Fibroblast of villous mesenchyme (primary cell): ENCODE data around the gene TYRO3. TPM values are rescaled to one million over a fixed set of nuclear protein-coding genes. Genes with fewer than 3 reads are reported as not detected.
A peak's percentile ranks its signal among the peaks of the same experiment; 100 is the strongest.

Source experiments
- DNase-seq: peaks from one replicate; pipeline ENCODE4 v3.0.0-alpha.2; 2010; ENCODE audit warnings: low read depth
- H3K4me3 ChIP-seq: 2 replicates; pipeline ENCODE4 v1.5.1; 2011; ENCODE audit warnings: low read depth, mild to moderate bottlenecking, low read length
- total RNA-seq: library from RNA; depleted of rRNA; stranded (reverse); fragments of >200 nt; gene quantifications from 2 replicates; pipeline ENCODE4 v1.2.3, GENCODE V29; 2012
- TF ChIP-seq, protein P1 (sequence below): IDR thresholded peaks from 2 replicates; pipeline ENCODE4 v1.5.1; 2012; ENCODE audit warnings: low read depth, mild to moderate bottlenecking, low read length; ENCODE audit not compliant: insufficient read depth

Gene TYRO3
- total RNA-seq, 1 donor = 13.8 TPM

- DNase-seq = no peak
- H3K4me3 ChIP-seq = no peak overlapping the region
- TF ChIP-seq, protein P1, sequence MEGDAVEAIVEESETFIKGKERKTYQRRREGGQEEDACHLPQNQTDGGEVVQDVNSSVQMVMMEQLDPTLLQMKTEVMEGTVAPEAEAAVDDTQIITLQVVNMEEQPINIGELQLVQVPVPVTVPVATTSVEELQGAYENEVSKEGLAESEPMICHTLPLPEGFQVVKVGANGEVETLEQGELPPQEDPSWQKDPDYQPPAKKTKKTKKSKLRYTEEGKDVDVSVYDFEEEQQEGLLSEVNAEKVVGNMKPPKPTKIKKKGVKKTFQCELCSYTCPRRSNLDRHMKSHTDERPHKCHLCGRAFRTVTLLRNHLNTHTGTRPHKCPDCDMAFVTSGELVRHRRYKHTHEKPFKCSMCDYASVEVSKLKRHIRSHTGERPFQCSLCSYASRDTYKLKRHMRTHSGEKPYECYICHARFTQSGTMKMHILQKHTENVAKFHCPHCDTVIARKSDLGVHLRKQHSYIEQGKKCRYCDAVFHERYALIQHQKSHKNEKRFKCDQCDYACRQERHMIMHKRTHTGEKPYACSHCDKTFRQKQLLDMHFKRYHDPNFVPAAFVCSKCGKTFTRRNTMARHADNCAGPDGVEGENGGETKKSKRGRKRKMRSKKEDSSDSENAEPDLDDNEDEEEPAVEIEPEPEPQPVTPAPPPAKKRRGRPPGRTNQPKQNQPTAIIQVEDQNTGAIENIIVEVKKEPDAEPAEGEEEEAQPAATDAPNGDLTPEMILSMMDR = no peak
Measured at GRCh38 chr15:41561104-41561776, 2.2 kb downstream of the TYRO3 start.

DNA sequence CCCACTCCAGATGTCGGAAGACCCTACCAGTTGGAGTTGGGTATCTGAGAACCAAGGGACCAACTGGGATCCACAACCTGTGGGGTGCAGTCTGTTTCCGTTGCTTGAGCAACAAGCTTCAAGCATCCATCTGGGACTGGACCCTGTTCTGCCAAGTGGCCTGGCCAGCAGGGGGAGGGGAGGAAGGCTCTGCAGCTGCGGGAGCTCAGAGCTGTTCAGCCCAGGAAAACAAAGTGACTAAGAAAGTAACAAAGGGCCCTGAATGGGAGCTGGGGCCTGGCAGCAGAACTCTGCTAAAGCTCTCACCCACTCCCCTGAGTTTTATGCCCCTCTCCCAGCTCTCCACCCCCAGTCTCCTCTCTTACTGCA lies 2.7 kb downstream of the TYRO3 start:
- TF ChIP-seq, protein P1 = peak; percentile 33
- DNase-seq = peak; percentile 50
- H3K4me3 ChIP-seq = no peak overlapping the region

DNA sequence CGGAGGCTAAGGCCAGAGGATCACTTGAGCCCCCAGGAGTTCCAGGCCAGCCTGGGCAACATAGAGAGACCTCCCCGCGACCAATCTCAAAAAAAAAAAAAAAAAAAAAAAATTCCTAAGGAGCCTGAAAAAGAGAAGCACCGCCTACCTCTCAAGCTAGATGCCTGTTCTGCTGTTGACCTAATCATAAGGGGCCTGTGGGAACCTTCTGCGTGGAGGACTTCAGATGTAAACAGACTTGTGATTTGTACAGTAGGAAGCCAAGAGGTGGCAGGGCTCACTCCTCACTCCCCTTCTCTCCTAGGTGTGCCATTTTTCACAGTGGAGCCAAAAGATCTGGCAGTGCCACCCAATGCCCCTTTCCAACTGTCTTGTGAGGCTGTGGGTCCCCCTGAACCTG lies 3.2 kb downstream of the TYRO3 start:
- no peak overlapping the region for H3K4me3 ChIP-seq
- TF ChIP-seq, protein P1 = no peak
- DNase-seq = no peak

- TF ChIP-seq, protein P1 = no peak
- no peak overlapping the region for H3K4me3 ChIP-seq
- DNase-seq = no peak
Measured at GRCh38 chr15:41562784-41563198, 3.8 kb downstream of the TYRO3 start.

- DNase-seq = peak; percentile 49
- TF ChIP-seq, protein P1 = no peak
- H3K4me3 ChIP-seq = no peak overlapping the region
Measured at GRCh38 chr15:41564286-41564959, 5.4 kb downstream of the TYRO3 start.

- TF ChIP-seq, protein P1 = no peak
- H3K4me3 ChIP-seq = no peak overlapping the region
Measured at GRCh38 chr15:41564960-41565502, 6.0 kb downstream of the TYRO3 start.

More at GRCh38 chr15:41564960-41565502, 6.0 kb downstream of the TYRO3 start:
- DNase-seq = no peak
